H9 (cell line): ENCODE results near the gene GTF2H3. TPM values are rescaled to one million over a fixed set of nuclear protein-coding genes. Genes with fewer than 3 reads are reported as not detected.

Source experiments
- DNase-seq: peaks from one replicate; pipeline ENCODE4 v3.0.0-alpha.2; 2017
- H2AFZ ChIP-seq: one replicate; pipeline ENCODE4 v1.6.1; 2013; ENCODE audit warnings: mild to moderate bottlenecking, low read length, control low read depth, moderate library complexity
- H2AK5ac ChIP-seq: 2 replicates; pipeline ENCODE4 v1.6.1; 2013; ENCODE audit warnings: low read length, control low read depth, mixed read lengths; ENCODE audit not compliant: insufficient read length
- H2BK120ac ChIP-seq: one replicate; pipeline ENCODE4 v1.6.1; 2013; ENCODE audit warnings: low read depth, mild to moderate bottlenecking, low read length, control low read depth, inconsistent platforms; ENCODE audit not compliant: poor library complexity, severe bottlenecking
- H2BK12ac ChIP-seq: 2 replicates; pipeline ENCODE4 v1.6.1; 2013; ENCODE audit warnings: low read length, control low read depth, mixed read lengths, low read depth; ENCODE audit not compliant: insufficient read length
- H2BK15ac ChIP-seq: 2 replicates; pipeline ENCODE4 v1.6.1; 2013; ENCODE audit warnings: low read depth, low read length, control low read depth
- H2BK20ac ChIP-seq: one replicate; pipeline ENCODE4 v1.6.1; 2013; ENCODE audit warnings: low read depth, mild to moderate bottlenecking, low read length, control low read depth, inconsistent platforms; ENCODE audit not compliant: poor library complexity, severe bottlenecking
- H2BK5ac ChIP-seq: 2 replicates; pipeline ENCODE4 v1.6.1; 2013; ENCODE audit warnings: low read length, control low read depth, mixed read lengths; ENCODE audit not compliant: insufficient read length
- H3K14ac ChIP-seq: 2 replicates; pipeline ENCODE4 v1.6.1; 2013; ENCODE audit warnings: low read length, control low read depth; ENCODE audit not compliant: insufficient read depth
- H3K18ac ChIP-seq: 2 replicates; pipeline ENCODE4 v1.6.1; 2013; ENCODE audit warnings: low read depth, mild to moderate bottlenecking, mixed read lengths, low read length, control low read depth; ENCODE audit not compliant: insufficient read length
- H3K23ac ChIP-seq: 2 replicates; pipeline ENCODE4 v1.6.1; 2013; ENCODE audit warnings: low read length, control low read depth, mixed read lengths, low read depth; ENCODE audit not compliant: insufficient read length
- H3K23me2 ChIP-seq: 2 replicates; pipeline ENCODE4 v1.6.1; 2013; ENCODE audit warnings: low read depth, mild to moderate bottlenecking, mixed read lengths, low read length, control low read depth; ENCODE audit not compliant: insufficient read length, poor library complexity, severe bottlenecking
- H3K27ac ChIP-seq: 2 replicates; pipeline ENCODE4 v1.5.1; 2013; ENCODE audit warnings: low read length, control low read depth, mixed read lengths, low read depth; ENCODE audit not compliant: insufficient read length
- H3K27me3 ChIP-seq: 2 replicates; pipeline ENCODE4 v1.6.1; 2013; ENCODE audit warnings: low read length, control low read depth, inconsistent platforms; ENCODE audit not compliant: insufficient read depth
- H3K4ac ChIP-seq: 2 replicates; pipeline ENCODE4 v1.6.1; 2013; ENCODE audit warnings: low read depth, mild to moderate bottlenecking, control low read depth, inconsistent platforms, low read length, moderate library complexity
- H3K4me1 ChIP-seq: 2 replicates; pipeline ENCODE4 v1.6.1; 2013; ENCODE audit warnings: low read length, control low read depth, inconsistent platforms; ENCODE audit not compliant: insufficient read depth
- H3K4me2 ChIP-seq: 2 replicates; pipeline ENCODE4 v1.6.1; 2013; ENCODE audit warnings: low read length, control low read depth, mixed read lengths; ENCODE audit not compliant: insufficient read length, insufficient read depth
- H3K56ac ChIP-seq: 2 replicates; pipeline ENCODE4 v1.6.1; 2013; ENCODE audit warnings: low read depth, mild to moderate bottlenecking, mixed read lengths, low read length, control low read depth; ENCODE audit not compliant: insufficient read length
- H3K79me1 ChIP-seq: 2 replicates; pipeline ENCODE4 v1.6.1; 2013; ENCODE audit warnings: low read depth, mild to moderate bottlenecking, moderate library complexity, low read length, control low read depth, inconsistent platforms; ENCODE audit not compliant: insufficient read depth, poor library complexity, severe bottlenecking
- H3K79me2 ChIP-seq: 2 replicates; pipeline ENCODE4 v1.6.1; 2013; ENCODE audit warnings: low read length, control low read depth, inconsistent platforms; ENCODE audit not compliant: insufficient read depth
- H3K9ac ChIP-seq: 2 replicates; pipeline ENCODE4 v1.6.1; 2013; ENCODE audit warnings: low read length, control low read depth, mixed read lengths; ENCODE audit not compliant: insufficient read length; ENCODE audit errors: extremely low read depth
- H3K9me3 ChIP-seq: one replicate; pipeline ENCODE4 v1.6.1; 2013; ENCODE audit warnings: low read depth, low read length, inconsistent platforms; ENCODE audit not compliant: control insufficient read depth
- H3T11ph ChIP-seq: one replicate; pipeline ENCODE4 v1.6.1; 2013; ENCODE audit warnings: mild to moderate bottlenecking, low read length, control low read depth, inconsistent platforms
- H4K20me1 ChIP-seq: one replicate; pipeline ENCODE4 v1.6.1; 2013; ENCODE audit not compliant: control insufficient read depth, insufficient read length, insufficient read depth
- H4K5ac ChIP-seq: 2 replicates; pipeline ENCODE4 v1.6.1; 2013; ENCODE audit warnings: low read depth, mild to moderate bottlenecking, mixed read lengths, low read length, control low read depth; ENCODE audit not compliant: insufficient read length
- H4K8ac ChIP-seq: replicated peaks from 2 replicates; pipeline ENCODE4 v1.6.1; 2013; ENCODE audit warnings: low read length, control low read depth, mixed read lengths, low read depth; ENCODE audit not compliant: insufficient read length
- H4K91ac ChIP-seq: 2 replicates; pipeline ENCODE4 v1.6.1; 2013; ENCODE audit warnings: low read depth, mild to moderate bottlenecking, moderate library complexity, mixed read lengths, low read length, control low read depth; ENCODE audit not compliant: insufficient read length
- H3K27ac Mint-ChIP-seq, 3 experiments: 2 replicates in 2 of 3; 3 replicates in 1 of 3; pipeline ENCODE4 v1.8.0; 2020 to 2021; ENCODE audit warnings: mixed read lengths in 3 of 3, mild to moderate bottlenecking in 1 of 3, moderate library complexity in 1 of 3
- H3K27me3 Mint-ChIP-seq: 2 replicates; pipeline ENCODE4 v1.8.0; 2021; ENCODE audit warnings: low read depth, mild to moderate bottlenecking, moderate library complexity, mixed read lengths
- H3K36me3 Mint-ChIP-seq, 3 experiments: 2 replicates in 2 of 3; 3 replicates in 1 of 3; pipeline ENCODE4 v1.8.0; 2020 to 2021; ENCODE audit warnings: low read depth in 3 of 3, mixed read lengths in 3 of 3; ENCODE audit not compliant: insufficient read depth in 1 of 3
- H3K4me1 Mint-ChIP-seq, 2 experiments: 2 replicates each; pipeline ENCODE4 v1.8.0; 2020; ENCODE audit warnings: mixed read lengths in 2 of 2
- H3K4me3 Mint-ChIP-seq, 2 experiments: 2 replicates in 1 of 2; 3 replicates in 1 of 2; pipeline ENCODE4 v1.8.0; 2020 to 2021; ENCODE audit warnings: mild to moderate bottlenecking in 2 of 2, mixed read lengths in 2 of 2, moderate library complexity in 1 of 2
- H3K9me3 Mint-ChIP-seq, 2 experiments: 2 replicates in 1 of 2; 3 replicates in 1 of 2; pipeline ENCODE4 v1.8.0; 2020; ENCODE audit warnings: mild to moderate bottlenecking in 2 of 2, mixed read lengths in 2 of 2, moderate library complexity in 1 of 2
- CTCF ChIP-seq: fragments of 200-600 bp; sonication (generic); conservative IDR thresholded peaks from 3 replicates; pipeline ENCODE4 v1.8.0; 2021; ENCODE audit warnings: antibody characterized with exemption, mild to moderate bottlenecking
- WGBS: extraction: QIAGEN DNeasy Blood & Tissue Kit; methylation state at CpG from one replicate; pipeline ENCODE4 v1.1.7; 2013; ENCODE audit warnings: missing lambda C conversion rate, low lambda C conversion rate, mixed read lengths; ENCODE audit not compliant: insufficient read length; ENCODE audit errors: extremely low coverage; 5-methylcytosine and 5-hydroxymethylcytosine counted together
- total RNA-seq: library from RNA; stranded (reverse); gene quantifications from 2 replicates; pipeline ENCODE4 v1.2.1, GENCODE V29; 2021

Gene GTF2H3
- total RNA-seq, 1 experiment from 2014 or later, result 39.2 TPM

- H3K4me3 Mint-ChIP-seq, result peak overlapping the region; percentile 93 to 94
- peaks cover 9 to 23% (median 21%) of the 10 kb centered on the region in 3 experiments; a peak in 6 of 7 replicates for H3K36me3 Mint-ChIP-seq
- WGBS, result no CpG with 5 or more reads among the region's 19 CpGs
- H3K27me3 Mint-ChIP-seq, result no peaks in the 10 kb centered on the region
- Histone ChIP-seq H3K79me1 (no peaks in the 10 kb centered on the region), H3K23me2 (peaks cover 4% of the 10 kb centered on the region), H3K27me3 (no peaks in the 10 kb centered on the region), H3K14ac (no peak overlapping the region), H2AFZ (no peak overlapping the region), H3K79me2 (no peaks in the 10 kb centered on the region; the same call in 1 of the 2 replicates), H3K23ac (no peak overlapping the region), H2BK120ac (no peak overlapping the region), H2BK12ac (no peak overlapping the region), H3K4me1 (no peaks in the 10 kb centered on the region), H2BK20ac (no peak overlapping the region), H3T11ph (no peak overlapping the region), H3K4ac (peak overlapping the region; percentile 51; the same call in 1 of the 2 replicates), H2BK5ac (no peak overlapping the region), H4K91ac (no peak overlapping the region), H2BK15ac (no peak overlapping the region), H3K4me2 (peak overlapping the region; percentile 89), H2AK5ac (no peak overlapping the region), H4K20me1 (no peaks in the 10 kb centered on the region), H4K8ac (no peak overlapping the region), H3K18ac (peak overlapping the region; percentile 84), H3K9me3 (no peaks in the 10 kb centered on the region), H3K56ac (no peak overlapping the region), H3K27ac (no peak overlapping the region), H4K5ac (peak overlapping the region; percentile 45), H3K9ac (peak overlapping the region; percentile 94)
- H3K4me1 Mint-ChIP-seq, result peaks cover 8 to 11% of the 10 kb centered on the region in 2 experiments
- peaks cover 0 to 2% of the 10 kb centered on the region in 2 experiments; a peak in 1 of 5 replicates for H3K9me3 Mint-ChIP-seq
- no peak for DNase-seq
- TF ChIP-seq CTCF, result no peak
- H3K27ac Mint-ChIP-seq, result peak overlapping the region; percentile 98 to 99 (median 99); a peak in 6 of 7 replicates
Observed at GRCh38 chr12:123634142-123634561, 523 bp downstream of the GTF2H3 start.
